Stimulated activated CD8-positive, alpha-beta memory T cell treated with anti-CD3 and anti-CD28 coated beads, Interleukin-15, amount 100 ng/mL, for 48 hours (primary cell): ENCODE measurements around the gene PTPN4.
"Not testable (repeated sequence)": the region's sequence is repeated elsewhere in the genome, so short reads cannot be mapped to it uniquely, and the experiment has no call there.

Source experiments
- DNase-seq, 2 donors: peaks; one replicate each; pipeline ENCODE4 v3.0.0-alpha.2; 2020; ENCODE audit warnings: low read depth in 2 of 2

The PTPN4 gene

GRCh38 chr2:119941388-119941787 lies 181.7 kb downstream of the PTPN4 start:
- no peak for DNase-seq

- DNase-seq = no peak
Measured at GRCh38 chr2:119941981-119942513, 182.3 kb downstream of the PTPN4 start.

DNA sequence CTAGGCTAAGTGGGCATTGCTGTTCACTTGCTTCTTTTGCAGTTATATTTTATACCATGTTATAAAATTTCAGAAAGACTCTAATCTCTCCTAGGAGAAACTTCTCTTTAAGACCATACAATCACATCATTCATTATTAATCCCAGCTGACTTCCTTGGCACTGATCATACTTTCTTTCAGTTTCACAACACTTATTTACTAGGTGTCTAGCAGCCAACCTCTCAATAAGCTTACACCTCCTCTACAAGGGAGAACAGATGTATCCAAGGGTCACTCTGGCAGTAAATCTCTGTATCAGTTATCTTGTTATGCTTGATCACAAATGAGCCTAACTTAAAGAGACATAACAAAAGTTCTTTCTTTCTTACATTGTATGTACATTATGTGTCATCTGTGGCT lies 183.3 kb downstream of the PTPN4 start:
- DNase-seq = no peak

DNA sequence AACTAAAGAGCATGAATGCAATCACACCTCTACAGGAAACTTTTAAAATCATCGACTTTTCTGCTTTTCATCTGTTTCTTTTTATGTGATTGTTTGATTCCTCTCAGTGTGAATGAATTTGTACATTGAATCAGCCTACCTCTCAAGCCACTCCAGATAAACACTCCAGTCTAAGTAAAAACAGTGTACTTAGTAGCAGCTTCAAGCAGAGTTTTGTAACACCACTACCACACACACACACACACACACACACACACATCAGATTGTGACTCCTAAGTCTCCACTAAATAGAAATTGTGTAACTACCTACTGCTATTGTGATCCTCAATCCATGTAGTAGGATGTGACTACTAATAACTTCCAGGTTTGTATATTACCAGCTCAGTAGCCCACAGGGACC lies 187.8 kb downstream of the PTPN4 start:
- DNase-seq = no peak

- DNase-seq = no peak
Measured at GRCh38 chr2:119950966-119951365, 191.2 kb downstream of the PTPN4 start.

DNA sequence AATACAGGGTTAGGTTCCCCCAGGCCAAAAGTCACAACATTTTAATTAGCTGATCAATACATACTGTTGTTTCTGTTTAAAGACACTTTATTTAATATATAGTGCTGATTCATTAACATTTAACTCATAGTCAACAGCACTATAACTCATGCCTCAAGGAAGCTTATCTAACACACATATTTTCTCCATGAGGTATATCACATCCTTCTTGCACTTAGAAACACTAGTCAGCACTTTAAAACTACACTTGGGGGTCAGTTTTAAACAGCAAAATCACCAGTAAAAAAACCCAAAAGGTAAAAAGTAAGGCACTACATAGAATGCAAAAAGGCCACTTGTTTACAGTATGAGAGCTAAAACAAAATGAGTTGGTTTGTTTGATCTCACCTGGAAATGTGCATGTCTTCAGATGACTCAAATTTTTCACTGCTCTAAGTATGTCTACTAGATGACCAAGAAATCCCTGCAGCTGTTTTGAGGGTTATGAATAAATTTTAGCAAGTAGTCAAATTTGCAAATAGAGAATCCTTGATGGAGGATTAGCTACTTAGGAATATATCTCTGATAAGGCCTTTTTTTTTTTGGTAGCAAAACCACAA lies 199.0 kb downstream of the PTPN4 start:
- no peak for DNase-seq

DNA sequence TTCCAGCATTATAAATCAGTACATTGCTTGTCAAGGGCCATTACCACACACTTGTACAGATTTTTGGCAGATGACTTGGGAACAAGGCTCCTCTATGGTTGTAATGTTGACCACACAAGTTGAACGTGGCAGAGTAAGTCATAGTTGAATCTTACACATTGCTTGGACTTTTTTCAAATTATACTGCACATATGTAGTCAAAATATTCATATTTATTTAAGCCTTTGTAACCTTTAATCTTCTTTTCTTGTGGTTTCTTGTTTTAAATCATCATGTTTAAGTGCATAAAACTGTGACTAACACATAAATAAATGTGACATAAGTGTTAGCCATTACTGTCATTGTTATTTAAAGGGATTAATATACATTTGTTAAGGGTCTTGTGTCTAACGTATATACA lies 201.1 kb downstream of the PTPN4 start:
- DNase-seq = no peak

DNA sequence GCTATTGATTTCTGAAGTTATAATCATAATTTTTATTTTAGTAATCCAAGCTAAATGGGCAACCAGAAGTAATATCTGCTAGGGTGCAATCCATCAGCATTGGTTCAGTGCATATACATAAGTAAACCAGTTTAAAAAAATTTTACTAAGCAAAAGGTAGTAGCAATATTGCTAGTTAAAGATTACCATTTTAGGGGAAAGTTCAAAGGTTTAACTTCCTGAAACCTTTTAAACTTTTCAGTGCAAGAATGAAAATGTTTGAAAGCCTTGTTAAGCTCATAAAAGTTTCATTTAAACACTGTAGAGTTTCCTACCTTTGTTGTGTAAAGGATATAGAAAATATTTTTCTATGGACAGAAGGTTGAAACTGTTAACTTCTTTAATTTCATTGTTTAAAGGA lies 222.2 kb downstream of the PTPN4 start:
- no peak for DNase-seq

DNA sequence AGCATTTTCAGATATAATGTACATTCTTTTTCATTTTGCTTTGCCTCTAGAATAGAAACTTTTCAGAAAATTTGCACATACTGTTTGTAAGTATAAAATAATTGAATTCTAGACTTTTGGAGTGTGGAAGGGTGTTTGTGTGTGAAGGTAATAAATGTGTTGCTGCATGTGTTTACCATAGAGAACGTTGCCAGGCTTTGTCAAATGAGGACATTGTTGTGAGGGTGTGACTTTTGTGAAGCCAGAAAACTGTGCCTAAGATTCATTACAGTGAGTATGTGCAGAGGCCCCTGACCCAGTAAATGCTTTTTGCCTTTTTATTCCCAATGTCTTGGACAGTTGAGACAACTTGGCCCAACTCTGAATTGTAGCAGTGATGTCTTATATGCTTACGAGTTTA lies 222.8 kb downstream of the PTPN4 start:
- DNase-seq = no peak

GRCh38 chr2:119983108-119983507 lies 223.4 kb downstream of the PTPN4 start:
- DNase-seq = no peak

DNA sequence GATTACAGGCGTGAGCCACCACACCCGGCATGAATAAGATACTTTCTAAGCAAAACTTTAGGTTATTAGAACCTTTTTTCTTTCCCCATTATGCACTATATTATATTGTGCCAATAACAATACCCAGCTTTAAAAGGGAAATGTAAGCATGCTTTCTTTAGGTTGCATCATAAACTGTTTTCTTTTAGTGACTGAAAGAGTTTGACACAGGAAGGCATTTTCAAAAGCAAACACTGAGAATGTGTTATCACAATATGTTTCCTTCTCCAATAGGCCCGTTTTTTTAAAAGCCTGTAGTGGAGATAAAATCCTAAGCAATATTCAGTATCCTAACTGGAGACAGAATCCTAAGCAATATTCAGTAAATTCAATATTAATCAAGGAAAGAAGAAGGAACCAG lies 236.4 kb downstream of the PTPN4 start:
- DNase-seq = no peak

DNA sequence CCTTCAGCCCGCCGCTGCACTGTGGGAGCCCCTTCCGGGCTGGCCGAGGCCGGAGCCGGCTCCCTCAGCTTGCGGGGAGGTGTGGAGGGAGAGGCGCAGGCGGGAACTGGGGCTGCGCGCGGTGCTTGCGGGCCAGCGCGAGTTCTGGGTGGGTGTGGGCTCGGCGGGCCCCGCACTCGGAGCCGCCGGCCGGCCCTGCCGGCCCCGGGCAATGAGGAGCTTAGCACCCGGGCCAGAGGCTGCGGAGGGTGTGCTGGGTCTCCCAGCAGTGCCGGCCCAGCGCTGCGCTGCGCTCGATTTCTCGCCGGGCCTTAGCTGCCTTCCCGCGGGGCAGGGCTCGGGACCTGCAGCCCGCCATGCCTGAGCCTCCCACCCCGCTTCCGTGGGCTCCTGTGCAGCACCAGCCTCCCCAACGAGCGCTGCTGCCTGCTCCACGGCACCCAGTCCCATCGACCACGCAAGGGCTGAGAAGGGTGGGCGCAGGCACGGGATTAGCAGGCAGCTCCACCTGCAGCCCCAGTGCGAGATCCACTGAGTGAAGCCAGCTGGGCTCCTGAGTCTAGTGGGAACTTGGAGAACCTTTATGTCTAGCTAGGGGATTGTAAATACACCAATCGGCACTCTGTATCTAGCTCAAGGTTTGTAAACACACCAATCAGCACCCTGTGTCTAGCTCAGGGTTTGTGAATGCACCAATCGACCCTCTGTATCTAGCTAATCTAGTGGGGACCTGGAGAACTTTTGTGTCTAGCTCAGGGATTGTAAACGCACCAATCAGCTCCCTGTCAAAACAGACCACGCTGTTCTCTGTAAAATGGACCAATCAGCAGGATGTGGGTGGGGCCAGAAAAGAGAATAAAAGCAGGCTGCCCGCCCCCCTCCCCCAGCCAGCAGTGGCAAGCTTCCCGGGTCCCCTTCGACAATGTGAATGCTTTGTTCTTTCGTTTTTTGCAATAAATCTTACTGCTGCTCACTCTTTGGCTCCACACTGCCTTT lies 237.5 kb downstream of the PTPN4 start:
- not testable (repeated sequence) for DNase-seq

- DNase-seq = no peak
Measured at GRCh38 chr2:120001471-120001870, 241.7 kb downstream of the PTPN4 start.

DNA sequence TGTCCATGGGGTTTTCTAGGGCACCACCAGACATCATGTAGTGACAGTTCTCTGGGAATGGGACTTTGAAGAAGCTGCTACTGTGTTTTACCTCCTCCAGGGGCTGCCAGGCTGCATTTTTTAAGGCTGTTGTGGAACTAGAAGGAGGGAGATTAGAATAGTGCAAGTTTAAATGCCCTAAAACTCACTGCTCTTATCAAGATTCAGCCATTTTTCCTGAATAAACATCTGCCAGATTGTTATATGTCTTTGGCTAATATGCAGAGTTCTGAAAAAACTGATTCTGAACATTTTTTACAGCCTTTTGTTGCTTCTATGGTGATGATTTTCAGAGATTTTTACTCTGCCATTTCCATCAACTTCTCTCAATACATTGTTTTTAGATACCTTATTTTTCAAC lies 244.5 kb downstream of the PTPN4 start:
- no peak for DNase-seq

DNA sequence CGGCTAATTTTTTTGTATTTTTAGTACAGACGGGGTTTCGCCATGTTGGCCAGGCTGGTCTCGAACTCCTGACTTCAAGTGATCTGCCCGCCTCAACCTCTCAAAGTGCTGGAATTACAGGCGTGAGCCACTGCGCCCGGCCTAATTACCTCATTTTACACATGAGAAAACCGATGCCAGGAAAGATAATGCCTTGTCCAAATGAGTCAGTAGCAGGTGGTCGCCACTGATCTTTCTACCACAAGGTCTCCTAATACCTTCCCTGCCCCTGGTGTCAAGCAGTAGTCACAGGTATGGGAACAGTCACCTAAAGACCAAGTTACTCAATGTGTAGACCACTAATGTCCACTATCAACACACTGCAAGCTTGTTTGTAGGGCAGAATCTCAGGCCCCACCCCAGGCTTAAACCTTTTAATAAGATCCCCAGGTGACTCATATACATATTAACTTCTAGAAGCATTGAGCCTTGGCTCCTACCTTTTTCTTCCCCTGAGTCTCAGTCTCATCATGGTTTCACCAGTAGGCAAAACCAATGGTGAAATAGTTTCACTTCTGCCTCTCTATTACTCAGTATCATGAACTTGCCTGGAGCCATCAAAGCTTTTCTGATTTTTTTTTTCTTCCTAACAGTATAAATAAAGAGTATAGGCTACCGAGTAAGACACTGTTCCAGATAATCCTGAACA lies 246.3 kb downstream of the PTPN4 start:
- no peak for DNase-seq

GRCh38 chr2:120007851-120008250 lies 248.1 kb downstream of the PTPN4 start:
- no peak for DNase-seq

- DNase-seq = no peak
Measured at GRCh38 chr2:120012363-120012762, 252.6 kb downstream of the PTPN4 start.

- DNase-seq = peak; percentile 79 to 80
Measured at GRCh38 chr2:120012771-120013596, 253.3 kb downstream of the PTPN4 start, which contains the start of gene EPB41L5. Gene EPB41L5, plus strand, starts transcription at chr2:120013077. Its CDS starts 6,008 bp downstream, at chr2:120019085.

- DNase-seq = no peak
Measured at GRCh38 chr2:120013597-120014223, 254.0 kb downstream of the PTPN4 start.

GRCh38 chr2:120014226-120014980 lies 254.7 kb downstream of the PTPN4 start:
- DNase-seq = no peak
